Neural progenitor cell (in vitro differentiated cells): ENCODE results near the gene SLC35E4. TPM values are rescaled to one million over a fixed set of nuclear protein-coding genes. Genes with fewer than 3 reads are reported as not detected.

Experiments used
- DNase-seq: peaks from one replicate; pipeline ENCODE4 v3.0.0-alpha.2; 2016; ENCODE audit warnings: low spot score
- H2AFZ ChIP-seq: fragments of 200-600 bp; sonication (generic); replicated peaks from 2 replicates; pipeline ENCODE4 v1.6.1; 2016; ENCODE audit warnings: antibody characterized with exemption
- H3F3A ChIP-seq: fragments of 200-600 bp; sonication (generic); 2 replicates; pipeline ENCODE4 v1.6.1; 2016; ENCODE audit warnings: antibody characterized with exemption, low read depth
- H3K27ac ChIP-seq: fragments of 200-600 bp; sonication (generic); 2 replicates; pipeline ENCODE4 v1.5.1; 2016; ENCODE audit warnings: mild to moderate bottlenecking
- H3K27me3 ChIP-seq: fragments of 200-600 bp; sonication (generic); 2 replicates; pipeline ENCODE4 v1.6.1; 2016; ENCODE audit warnings: mild to moderate bottlenecking, moderate library complexity
- H3K36me3 ChIP-seq: fragments of 200-600 bp; sonication (generic); 2 replicates; pipeline ENCODE4 v1.5.1; 2016
- H3K4me1 ChIP-seq: fragments of 200-600 bp; sonication (generic); 2 replicates; pipeline ENCODE4 v1.6.1; 2016; ENCODE audit warnings: mixed run types
- H3K4me2 ChIP-seq: fragments of 200-600 bp; sonication (generic); 2 replicates; pipeline ENCODE4 v1.6.1; 2016
- H3K4me3 ChIP-seq: fragments of 200-600 bp; sonication (generic); 2 replicates; pipeline ENCODE4 v1.5.1; 2016
- H3K79me2 ChIP-seq: fragments of 200-600 bp; sonication (generic); 2 replicates; pipeline ENCODE4 v1.6.1; 2016; ENCODE audit warnings: low read depth
- H3K9ac ChIP-seq: fragments of 200-600 bp; sonication (generic); 2 replicates; pipeline ENCODE4 v1.6.1; 2016
- H3K9me3 ChIP-seq: fragments of 200-600 bp; sonication (generic); 2 replicates; pipeline ENCODE4 v1.5.1; 2016; ENCODE audit warnings: low read depth
- H4K20me1 ChIP-seq: fragments of 200-600 bp; sonication (generic); 2 replicates; pipeline ENCODE4 v1.6.1; 2016; ENCODE audit warnings: low read depth
- H3K27ac Mint-ChIP-seq: 3 replicates; pipeline ENCODE4 v1.8.0; 2021; ENCODE audit warnings: mixed read lengths
- H3K27me3 Mint-ChIP-seq: 2 replicates; pipeline ENCODE4 v1.8.0; 2022; ENCODE audit warnings: low read depth, mild to moderate bottlenecking, inconsistent platforms, moderate library complexity, mixed read lengths; ENCODE audit not compliant: insufficient read depth
- H3K36me3 Mint-ChIP-seq: 3 replicates; pipeline ENCODE4 v1.8.0; 2021; ENCODE audit warnings: mixed read lengths
- H3K4me1 Mint-ChIP-seq: 3 replicates; pipeline ENCODE4 v1.8.0; 2021; ENCODE audit warnings: mixed read lengths
- H3K4me3 Mint-ChIP-seq: 3 replicates; pipeline ENCODE4 v1.8.0; 2021; ENCODE audit warnings: mild to moderate bottlenecking, moderate library complexity, mixed read lengths
- H3K9me3 Mint-ChIP-seq: 3 replicates; pipeline ENCODE4 v1.8.0; 2020; ENCODE audit warnings: mixed read lengths
- CTCF ChIP-seq: fragments of 200-600 bp; sonication (generic); IDR thresholded peaks from 2 replicates; pipeline ENCODE4 v1.5.1; 2017; ENCODE audit warnings: antibody characterized with exemption, mild to moderate bottlenecking
- EZH2 ChIP-seq: fragments of 200-600 bp; sonication (generic); IDR thresholded peaks from 2 replicates; pipeline ENCODE4 v1.6.1; 2017; ENCODE audit warnings: antibody characterized with exemption, mild to moderate bottlenecking, moderate library complexity
- EZH2phosphoT487 ChIP-seq: fragments of 200-600 bp; sonication (generic); IDR thresholded peaks from 2 replicates; pipeline ENCODE4 v1.6.1; 2017; ENCODE audit warnings: antibody characterized with exemption
- total RNA-seq: library from RNA; depleted of rRNA; stranded (reverse); fragments of >200 nt; gene quantifications from 2 replicates; pipeline ENCODE4 v1.2.3, GENCODE V29; 2015; ENCODE audit warnings: low replicate concordance

SLC35E4 gene
- total RNA-seq, 1 donor from 2014 or later: 0.36 TPM

- Mint-ChIP-seq H3K27ac (no peak overlapping the region), H3K36me3 (peaks cover 26% of the 10 kb centered on the region), H3K27me3 (peaks cover 5% of the 10 kb centered on the region), H3K9me3 (no peaks in the 10 kb centered on the region), H3K4me3 (no peak overlapping the region), H3K4me1 (peaks cover 8% of the 10 kb centered on the region)
- Histone ChIP-seq H3K27ac (no peak overlapping the region), H3F3A (no peaks in the 10 kb centered on the region), H3K36me3 (peaks cover under 1% of the 10 kb centered on the region), H4K20me1 (no peaks in the 10 kb centered on the region), H3K4me3 (no peak overlapping the region), H3K4me2 (no peak overlapping the region), H3K4me1 (peaks cover 2% of the 10 kb centered on the region), H2AFZ (no peak overlapping the region), H3K79me2 (peaks cover 6% of the 10 kb centered on the region), H3K27me3 (no peaks in the 10 kb centered on the region), H3K9me3 (no peaks in the 10 kb centered on the region), H3K9ac (no peak overlapping the region)
- no peak for TF ChIP-seq EZH2phosphoT487
- no peak for TF ChIP-seq CTCF
- TF ChIP-seq EZH2: no peak
- no peak for DNase-seq
These were observed 21.3 kb upstream of the SLC35E4 start for GRCh38 chr22:30614268-30614667.

DNA sequence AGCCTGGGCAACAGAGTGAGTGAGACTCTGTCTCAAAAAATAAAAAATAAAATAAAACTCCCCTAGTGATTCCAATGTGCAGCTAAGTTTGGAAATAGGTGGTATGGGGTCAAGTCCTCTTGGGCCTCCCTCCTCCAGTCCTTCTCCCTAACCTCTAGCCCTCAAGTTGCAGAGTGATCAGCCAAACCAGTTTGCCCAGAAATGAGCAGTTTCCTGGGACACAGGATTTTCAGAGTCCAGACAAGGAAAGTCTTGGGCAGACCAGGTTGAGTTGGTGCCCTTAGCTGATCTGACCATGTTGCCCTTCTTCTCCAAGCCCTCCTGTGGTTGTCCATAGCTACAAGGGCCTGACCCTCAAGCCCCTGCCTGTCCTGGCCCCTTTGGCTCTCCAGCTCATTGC is 20.7 kb upstream of the SLC35E4 start:
- H3K4me1 Mint-ChIP-seq: peaks cover 3% of the 10 kb centered on the region
- Histone ChIP-seq H3K36me3 (peaks cover 4% of the 10 kb centered on the region), H3K4me2 (no peak overlapping the region), H3K79me2 (peaks cover under 1% of the 10 kb centered on the region), H3K9me3 (no peaks in the 10 kb centered on the region), H3K4me3 (no peak overlapping the region), H3K27me3 (no peaks in the 10 kb centered on the region), H3K9ac (no peak overlapping the region), H3K4me1 (no peaks in the 10 kb centered on the region), H3F3A (no peaks in the 10 kb centered on the region), H2AFZ (no peak overlapping the region), H4K20me1 (no peaks in the 10 kb centered on the region), H3K27ac (no peak overlapping the region)
- H3K27ac Mint-ChIP-seq: no peak overlapping the region
- peaks cover 26% of the 10 kb centered on the region for H3K36me3 Mint-ChIP-seq
- DNase-seq: no peak
- H3K4me3 Mint-ChIP-seq: no peak overlapping the region
- H3K9me3 Mint-ChIP-seq: no peaks in the 10 kb centered on the region
- TF ChIP-seq EZH2 (no peak), EZH2phosphoT487 (no peak), CTCF (no peak)
- H3K27me3 Mint-ChIP-seq: peaks cover 5% of the 10 kb centered on the region

GRCh38 chr22:30615543-30615954 is 20.0 kb upstream of the SLC35E4 start:
- no peak overlapping the region for H3K9ac ChIP-seq
- peak overlapping the region; percentile 7 for H3K27ac Mint-ChIP-seq
- H3F3A ChIP-seq: no peaks in the 10 kb centered on the region

More at GRCh38 chr22:30615543-30615954, 20.0 kb upstream of the SLC35E4 start:
- H3K36me3 Mint-ChIP-seq: peaks cover 26% of the 10 kb centered on the region
- DNase-seq: no peak
- no peaks in the 10 kb centered on the region for H3K4me1 Mint-ChIP-seq
- Histone ChIP-seq H3K4me2 (no peak overlapping the region), H3K4me1 (no peaks in the 10 kb centered on the region), H3K27ac (no peak overlapping the region), H4K20me1 (no peaks in the 10 kb centered on the region), H2AFZ (no peak overlapping the region), H3K9me3 (no peaks in the 10 kb centered on the region), H3K36me3 (peaks cover 4% of the 10 kb centered on the region), H3K4me3 (no peak overlapping the region), H3K79me2 (no peaks in the 10 kb centered on the region), H3K27me3 (no peaks in the 10 kb centered on the region)
- no peaks in the 10 kb centered on the region for H3K9me3 Mint-ChIP-seq
- TF ChIP-seq EZH2phosphoT487: no peak
- no peak for TF ChIP-seq EZH2
- no peak for TF ChIP-seq CTCF
- no peak overlapping the region for H3K4me3 Mint-ChIP-seq
- H3K27me3 Mint-ChIP-seq: peaks cover 5% of the 10 kb centered on the region
